Heart left ventricle (tissue), 16 donors: ENCODE results near the gene AFF3. TPM values are rescaled to one million over a fixed set of nuclear protein-coding genes. Genes with fewer than 3 reads are reported as not detected.

ENCODE experiments used
- ATAC-seq, 4 donors: fragments of 200-7000 bp; cut with Tn5 transposase; one replicate each; pipeline ENCODE4 v1.9.1; 2020 to 2022; ENCODE audit warnings: moderate library complexity in 4 of 4, mild to moderate bottlenecking in 3 of 4, moderate number of reproducible peaks in 1 of 4
- DNase-seq, 5 donors: peaks; one replicate each; pipeline ENCODE4 v3.0.0-alpha.2; 2020
- H3K27ac ChIP-seq, 12 donors: fragments of 200-600 bp; sonication (generic) in 4 of 12; one replicate each; pipeline versions ENCODE4 v1.5.0 to v1.8.0; 2016 to 2022; ENCODE audit warnings: mild to moderate bottlenecking in 2 of 12
- H3K27me3 ChIP-seq, 9 donors: fragments of 200-600 bp; sonication (generic) in 2 of 9; one replicate each; pipeline versions ENCODE4 v1.5.1 to v1.8.0; 2016 to 2022; ENCODE audit warnings: mild to moderate bottlenecking in 3 of 9
- H3K36me3 ChIP-seq, 9 donors: fragments of 200-600 bp; sonication (generic) in 2 of 9; one replicate each; pipeline versions ENCODE4 v1.5.0 to v1.8.0; 2018 to 2022; ENCODE audit warnings: mild to moderate bottlenecking in 2 of 9
- H3K4me1 ChIP-seq, 12 donors: fragments of 200-600 bp; sonication (generic) in 4 of 12; one replicate each; pipeline versions ENCODE4 v1.5.0 to v1.8.0; 2016 to 2022; ENCODE audit warnings: mild to moderate bottlenecking in 3 of 12
- H3K4me3 ChIP-seq, 12 donors: fragments of 200-600 bp; sonication (generic) in 4 of 12; one replicate each; pipeline versions ENCODE4 v1.5.0 to v1.8.0; 2017 to 2022; ENCODE audit warnings: mild to moderate bottlenecking in 9 of 12, moderate library complexity in 4 of 12
- H3K9me3 ChIP-seq, 12 donors: fragments of 200-600 bp; sonication (generic) in 4 of 12; one replicate each; pipeline versions ENCODE4 v1.5.0 to v1.8.0; 2016 to 2022; ENCODE audit warnings: mild to moderate bottlenecking in 1 of 12
- CTCF ChIP-seq, 12 donors: fragments of 200-600 bp; sonication (generic) in 4 of 12; IDR thresholded peaks; one replicate each; pipeline versions ENCODE4 v1.5.0 to v1.8.0; 2018 to 2022; ENCODE audit warnings: antibody characterized with exemption in 12 of 12, mild to moderate bottlenecking in 5 of 12
- POLR2A ChIP-seq, 2 donors: fragments of 450-650 bp; IDR thresholded peaks; one replicate each; pipeline ENCODE4 v1.6.1; 2017; ENCODE audit warnings: antibody characterized with exemption in 2 of 2, mild to moderate bottlenecking in 2 of 2, moderate library complexity in 2 of 2
- WGBS, 4 donors: extraction: QIAGEN DNeasy Blood & Tissue Kit in 2 of 4; methylation state at CpG; one replicate each; pipeline versions ENCODE4 v1.1.5 to v1.1.7; 2013 to 2018; 5-methylcytosine and 5-hydroxymethylcytosine counted together
- intact Hi-C, 10 donors: fragments of 100-400 bp; cut with DNase I; formaldehyde crosslinking; loops; one replicate each; pipeline versions ENCODE4 v1.11.1 to v1.14.2; 2022
- polyA plus RNA-seq, 2 donors: library from polyadenylated mRNA; stranded (reverse); fragments of 200-250 nt; gene quantifications; one replicate each; pipeline ENCODE4 v1.2.3, GENCODE V29; 2013
- total RNA-seq, 9 donors: library from RNA; depleted of rRNA in 2 of 9; stranded (reverse); fragments of >200 nt in 2 of 9; fragmentation: NEBNext Ultra II Directional in 3 of 9; extraction: Animal tissue kit (Norgen Biotek cat#: 25700) in 3 of 9; gene quantifications; one replicate each; pipeline versions ENCODE4 v1.1.0 to v1.2.4, GENCODE V29; 2016 to 2023
- donor health status: ischemic (EF 13 %, LVEDD 7.1; RV severe dilation, severe dysfunction).
- donor health status: healthy with polysubstance abuse.
- donor health status: DM: no; HTN: yes; CAD: no.
- donor health status: DM: no; HTN: no; CAD: no.
- donor health status: ischemic (EF 25% LVEDD 6.9; RV normal size, moderate dysfunction).
- donor health status: ischemic (EF 25% LVEDD 5.7; RV mildly dilated, moderate dysfunction).
- donor health status: healthy.
- donor health status: DM: yes; HTN: yes; CAD: no.
- donor health status: ischemic (EF 35%, LVEDD 5.7; RV mildly dilated, moderate dysfunction).
- donor health status: nonischemic (EF 11% LVEDD 7.7; RV severe dilation, severe dysfunction).
- donor health status: DM: yes; HTN: yes; CAD: no.
- donor health status: PGD.
- donor health status: ischemic (EF 29% LVEDD 5.4; RV normal size, mild dysfunction).
- donor health status: nonischemic (EF 23%, LVEDD 6.1; RV moderate dilation, normal function).

The AFF3 gene
- total and polyA plus RNA-seq, 11 donors: 1.3 to 15.5 (median 4.7) TPM

- Histone ChIP-seq H3K27ac (no peak overlapping the region), H3K4me3 (no peak overlapping the region), H3K4me1 (peaks cover 0 to 17% (median 7%) of the 10 kb centered on the region in 12 donors), H3K27me3 (peaks cover 0 to 12% (median 0%) of the 10 kb centered on the region in 9 donors), H3K36me3 (no peaks in the 10 kb centered on the region), H3K9me3 (no peaks in the 10 kb centered on the region)
- TF ChIP-seq POLR2A (IDR thresholded peaks at IDR 0.05) (no peak), CTCF (IDR thresholded peaks at IDR 0.05) (no peak)
- intact Hi-C loops: loop anchor here in 3 of 10 donors (2.0 to 10.0 kb wide), 3 partner anchors 39 to 381 kb away; no protein-coding TSS in a partner anchor
- no peak for ATAC-seq
- WGBS, 4 donors: 80 to 93% (median 90%) methylated on average over 6 of the region's 6 CpGs
- DNase-seq: no peak
Observed at GRCh38 chr2:100107906-100108647, 34.3 kb downstream of the AFF3 start.

- H3K4me3 ChIP-seq: no peak overlapping the region
- no peak overlapping the region for H3K27ac ChIP-seq
- no peaks in the 10 kb centered on the region for H3K36me3 ChIP-seq
- no peak for DNase-seq
- TF ChIP-seq CTCF (IDR thresholded peaks at IDR 0.05) (no peak), POLR2A (IDR thresholded peaks at IDR 0.05) (no peak)
- peaks cover 0 to 17% (median 7%) of the 10 kb centered on the region in 12 donors for H3K4me1 ChIP-seq
- WGBS, 4 donors: 70 to 89% (median 79%) methylated on average over 1 of the region's 1 CpG
- no peak for ATAC-seq
- intact Hi-C loops: loop anchor here in 3 of 10 donors (2.0 to 10.0 kb wide), 3 partner anchors 39 to 380 kb away; no protein-coding TSS in a partner anchor
- H3K9me3 ChIP-seq: no peaks in the 10 kb centered on the region
- H3K27me3 ChIP-seq: peaks cover 0 to 12% (median 0%) of the 10 kb centered on the region in 9 donors
Observed at GRCh38 chr2:100107440-100107839, 35.0 kb downstream of the AFF3 start.

GRCh38 chr2:100106460-100106859 is 35.9 kb downstream of the AFF3 start:
- no peaks in the 10 kb centered on the region for H3K36me3 ChIP-seq
- H3K27ac ChIP-seq: peak overlapping the region in 3 of 12 donors; percentile 12 to 64 (median 27)
- ATAC-seq: peak in 3 of 4 donors; percentile 46 to 67 (median 53)
- TF ChIP-seq POLR2A (IDR thresholded peaks at IDR 0.05) (no peak), CTCF (IDR thresholded peaks at IDR 0.05) (no peak)
- H3K9me3 ChIP-seq: no peaks in the 10 kb centered on the region
- no peak overlapping the region for H3K4me3 ChIP-seq
- no peak for DNase-seq
- intact Hi-C loops: loop anchor here in 3 of 10 donors (2.0 to 10.0 kb wide), 3 partner anchors 38 to 379 kb away; no protein-coding TSS in a partner anchor
- H3K4me1 ChIP-seq: peaks cover 0 to 17% (median 7%) of the 10 kb centered on the region in 12 donors
- H3K27me3 ChIP-seq: peaks cover 0 to 12% (median 0%) of the 10 kb centered on the region in 9 donors
- WGBS, 4 donors: 59 to 77% (median 69%) methylated on average over 9 of the region's 9 CpGs

- peak overlapping the region in 10 of 12 donors; percentile 58 to 89 (median 64) for H3K4me3 ChIP-seq
- H3K4me1 ChIP-seq: peaks cover 0 to 17% (median 7%) of the 10 kb centered on the region in 12 donors
- TF ChIP-seq CTCF (IDR thresholded peaks at IDR 0.05) (no peak), POLR2A (IDR thresholded peaks at IDR 0.05) (no peak)
- H3K36me3 ChIP-seq: no peaks in the 10 kb centered on the region
- H3K9me3 ChIP-seq: no peaks in the 10 kb centered on the region
- ATAC-seq (peak in 2 of 4 donors; percentile 29 to 30), DNase-seq (no peak)
- H3K27me3 ChIP-seq: peaks cover 0 to 12% (median 0%) of the 10 kb centered on the region in 9 donors
- intact Hi-C loops: loop anchor here in 3 of 10 donors (2.0 to 10.0 kb wide), 3 partner anchors 37 to 378 kb away; no protein-coding TSS in a partner anchor
- WGBS, 4 donors: 38 to 54% (median 47%) methylated on average over 12 of the region's 12 CpGs
- H3K27ac ChIP-seq: peak overlapping the region in 3 of 12 donors; percentile 56 to 67 (median 64)
Observed at GRCh38 chr2:100105678-100106054, 36.7 kb downstream of the AFF3 start.
